ENCODE results near the gene FAM89A.
A peak's percentile ranks its signal among the peaks of the same experiment; 100 is the strongest.

The FAM89A gene

GRCh38 chr1:231040019-231040799 lies at the start of gene FAM89A:
TSS of gene FAM89A (minus strand) at chr1:231040254. CDS start at chr1:231040211, 43 bp downstream.
- peak; percentile 36 to 37 for DNase-seq (ENCODE audit: extremely low read depth in 1 of 2, low read depth in 1 of 2)

- no peak for DNase-seq (ENCODE audit: extremely low read depth in 1 of 2, low read depth in 1 of 2)
These were observed 44.3 kb upstream of the FAM89A start for GRCh38 chr1:231084353-231084752.

GRCh38 chr1:231079163-231079562 lies 39.1 kb upstream of the FAM89A start:
- no peak for DNase-seq (ENCODE audit: extremely low read depth in 1 of 2, low read depth in 1 of 2)

GRCh38 chr1:231078250-231078649 lies 38.2 kb upstream of the FAM89A start:
- no peak for DNase-seq (ENCODE audit: extremely low read depth in 1 of 2, low read depth in 1 of 2)

GRCh38 chr1:231076802-231077201 lies 36.7 kb upstream of the FAM89A start:
- no peak for DNase-seq (ENCODE audit: extremely low read depth in 1 of 2, low read depth in 1 of 2)

- DNase-seq (ENCODE audit: extremely low read depth in 1 of 2, low read depth in 1 of 2), result no peak
These were observed 35.4 kb upstream of the FAM89A start for GRCh38 chr1:231075497-231075896.

GRCh38 chr1:231075020-231075419 lies 35.0 kb upstream of the FAM89A start:
- DNase-seq (ENCODE audit: extremely low read depth in 1 of 2, low read depth in 1 of 2), result no peak

- no peak for DNase-seq (ENCODE audit: extremely low read depth in 1 of 2, low read depth in 1 of 2)
These were observed 34.0 kb upstream of the FAM89A start for GRCh38 chr1:231074046-231074445.

- no peak for DNase-seq (ENCODE audit: extremely low read depth in 1 of 2, low read depth in 1 of 2)
These were observed 33.3 kb upstream of the FAM89A start for GRCh38 chr1:231073331-231073730.

GRCh38 chr1:231072502-231073094 lies 32.5 kb upstream of the FAM89A start:
- DNase-seq (ENCODE audit: extremely low read depth in 1 of 2, low read depth in 1 of 2), result no peak

- no peak for DNase-seq (ENCODE audit: extremely low read depth in 1 of 2, low read depth in 1 of 2)
These were observed 32.0 kb upstream of the FAM89A start for GRCh38 chr1:231072041-231072440.

GRCh38 chr1:231070758-231071444 lies 30.8 kb upstream of the FAM89A start:
- no peak for DNase-seq (ENCODE audit: extremely low read depth in 1 of 2, low read depth in 1 of 2)

GRCh38 chr1:231069333-231069732 lies 29.3 kb upstream of the FAM89A start:
- DNase-seq (ENCODE audit: extremely low read depth in 1 of 2, low read depth in 1 of 2), result no peak

GRCh38 chr1:231068762-231069161 lies 28.7 kb upstream of the FAM89A start:
- DNase-seq (ENCODE audit: extremely low read depth in 1 of 2, low read depth in 1 of 2), result no peak

- no peak for DNase-seq (ENCODE audit: extremely low read depth in 1 of 2, low read depth in 1 of 2)
These were observed 25.6 kb upstream of the FAM89A start for GRCh38 chr1:231065510-231066241.

- no peak for DNase-seq (ENCODE audit: extremely low read depth in 1 of 2, low read depth in 1 of 2)
These were observed 24.4 kb upstream of the FAM89A start for GRCh38 chr1:231064418-231064817.

- no peak for DNase-seq (ENCODE audit: extremely low read depth in 1 of 2, low read depth in 1 of 2)
These were observed 23.3 kb upstream of the FAM89A start for GRCh38 chr1:231063331-231063730.

GRCh38 chr1:231062500-231063270 lies 22.6 kb upstream of the FAM89A start:
- DNase-seq (ENCODE audit: extremely low read depth in 1 of 2, low read depth in 1 of 2), result no peak

GRCh38 chr1:231059566-231060193 lies 19.6 kb upstream of the FAM89A start:
- DNase-seq (ENCODE audit: extremely low read depth in 1 of 2, low read depth in 1 of 2), result no peak
